Eye (tissue), 1 donor: ENCODE data around the gene FBXL13.
"Not testable (repeated sequence)": the region's sequence is repeated elsewhere in the genome, so short reads cannot be mapped to it uniquely, and the experiment has no call there.

ENCODE experiments used
- DNase-seq: peaks from one replicate; pipeline ENCODE4 v3.0.0-alpha.2; 2015

FBXL13 gene

GRCh38 chr7:102843850-102844249 lies 230.7 kb downstream of the FBXL13 start:
- DNase-seq = no peak

GRCh38 chr7:102842284-102842683 lies 232.3 kb downstream of the FBXL13 start:
- no peak for DNase-seq

DNA sequence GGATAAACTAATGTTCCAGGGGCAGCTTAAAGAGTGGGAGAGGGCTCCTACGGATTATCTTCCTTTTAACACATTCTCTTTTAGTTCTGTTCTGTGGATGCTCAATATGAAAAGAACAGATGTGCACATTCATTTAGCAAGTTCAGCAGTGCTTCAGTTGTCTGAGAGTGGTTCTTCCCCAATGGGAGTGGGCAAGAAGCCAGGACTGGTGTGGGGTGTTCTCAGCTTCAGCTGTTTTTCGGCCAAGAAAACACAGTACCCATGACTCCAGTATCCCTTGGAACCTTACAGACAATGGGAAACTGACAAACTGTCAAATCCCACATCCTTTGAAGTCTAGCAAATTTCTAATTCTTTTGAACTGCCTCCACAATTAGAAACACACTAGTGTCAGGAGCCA lies 233.3 kb downstream of the FBXL13 start:
- DNase-seq = peak; percentile 45

GRCh38 chr7:102840404-102840803 lies 234.2 kb downstream of the FBXL13 start:
- DNase-seq = no peak

DNA sequence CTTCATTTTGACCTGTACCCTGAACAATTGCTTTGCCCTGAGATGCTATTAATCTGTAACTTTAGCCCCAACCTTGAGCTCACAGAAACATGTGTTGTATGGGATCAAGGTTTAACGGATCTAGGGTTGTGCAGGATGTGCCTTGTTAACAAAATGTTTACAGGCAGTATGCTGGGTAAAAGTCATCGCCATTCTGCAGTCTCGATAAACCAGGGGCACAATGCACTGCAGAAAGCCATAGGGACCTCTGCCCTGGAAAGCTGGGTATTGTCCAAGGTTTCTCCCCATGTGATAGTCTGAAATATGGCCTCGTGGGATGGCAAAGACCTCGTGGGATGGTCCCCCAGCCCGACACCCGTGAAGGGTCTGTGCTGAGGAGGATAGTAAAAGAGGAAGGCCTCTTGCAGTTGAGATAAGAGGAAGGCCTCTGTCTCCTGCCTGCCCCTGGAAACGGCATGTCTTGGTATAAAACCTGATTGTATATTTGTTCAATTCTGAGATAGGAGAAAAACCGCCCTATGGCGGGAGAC lies 236.0 kb downstream of the FBXL13 start:
- not testable (repeated sequence) for DNase-seq

DNA sequence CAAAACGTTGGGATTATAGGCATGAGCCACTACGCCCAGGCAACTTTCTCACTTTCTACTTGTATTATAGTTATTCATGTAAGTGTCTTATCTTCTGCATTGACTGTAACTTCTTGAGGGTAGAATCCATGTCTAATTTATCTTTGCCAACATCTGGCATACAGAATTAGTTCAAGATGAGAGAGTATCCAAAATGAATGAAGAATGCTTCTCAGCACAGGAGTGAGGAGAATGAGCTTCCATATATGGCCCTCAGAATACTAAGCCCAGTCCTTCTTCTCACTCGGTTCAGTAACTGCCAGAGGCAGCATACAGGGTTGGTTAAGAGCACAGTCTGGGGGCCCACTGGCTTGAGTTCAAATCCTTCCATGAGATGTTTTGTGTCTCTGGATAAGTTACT lies 236.8 kb downstream of the FBXL13 start:
- DNase-seq = no peak

DNA sequence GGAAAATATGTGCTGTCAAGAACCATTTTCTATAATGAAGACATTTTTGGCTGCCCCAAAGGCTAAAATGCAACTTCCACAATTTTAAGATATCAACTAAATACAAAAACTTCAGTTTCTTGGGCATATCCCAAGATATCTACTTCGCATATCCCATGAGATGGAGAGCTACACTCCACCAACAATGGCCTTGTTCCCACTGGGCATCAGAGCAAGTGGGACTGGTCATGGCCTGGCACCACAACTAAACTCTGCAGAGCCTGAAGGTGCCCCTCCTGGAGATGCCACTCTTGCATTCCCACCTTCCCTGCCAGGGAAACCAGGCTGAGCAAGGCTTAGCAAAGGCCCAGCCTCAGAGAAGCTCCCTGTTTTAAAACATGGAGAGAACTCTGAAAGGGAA lies 237.6 kb downstream of the FBXL13 start:
- no peak for DNase-seq

DNA sequence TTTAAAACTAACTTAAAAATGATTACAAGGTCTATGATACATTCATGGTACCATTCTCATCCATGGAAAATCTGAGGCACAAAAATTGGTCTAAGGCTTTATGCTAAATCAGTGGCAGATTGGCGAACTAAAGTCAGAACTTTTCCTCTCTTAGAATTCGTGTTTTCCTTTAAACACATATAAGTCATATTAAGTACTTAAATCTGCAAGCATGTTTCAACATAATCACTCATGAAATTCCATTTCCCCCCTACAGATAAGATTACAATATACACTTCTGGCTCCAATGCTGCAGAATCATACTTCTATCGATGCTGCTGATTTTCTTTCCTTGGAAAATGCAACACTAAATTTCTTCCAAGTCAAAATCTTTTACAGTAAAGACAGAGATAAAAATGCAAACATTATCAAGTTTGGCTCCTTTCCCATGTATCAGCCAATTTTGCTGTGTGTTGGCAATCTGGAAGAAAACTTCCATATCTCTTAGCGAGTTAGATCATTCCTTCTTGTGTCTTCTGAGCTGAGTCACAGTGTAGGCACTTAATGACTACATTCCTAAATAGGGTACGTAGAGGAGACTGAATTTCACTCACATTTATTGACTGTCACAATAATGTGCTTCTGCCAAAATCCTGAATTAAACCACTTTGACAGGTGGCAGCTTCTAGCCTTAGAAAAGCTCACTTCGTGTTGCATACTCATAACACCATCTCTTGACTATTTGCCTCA lies 238.2 kb downstream of the FBXL13 start:
- peak; percentile 96 for DNase-seq

- peak; percentile 44 for DNase-seq
Observed at GRCh38 chr7:102834999-102835398, 239.6 kb downstream of the FBXL13 start.

DNA sequence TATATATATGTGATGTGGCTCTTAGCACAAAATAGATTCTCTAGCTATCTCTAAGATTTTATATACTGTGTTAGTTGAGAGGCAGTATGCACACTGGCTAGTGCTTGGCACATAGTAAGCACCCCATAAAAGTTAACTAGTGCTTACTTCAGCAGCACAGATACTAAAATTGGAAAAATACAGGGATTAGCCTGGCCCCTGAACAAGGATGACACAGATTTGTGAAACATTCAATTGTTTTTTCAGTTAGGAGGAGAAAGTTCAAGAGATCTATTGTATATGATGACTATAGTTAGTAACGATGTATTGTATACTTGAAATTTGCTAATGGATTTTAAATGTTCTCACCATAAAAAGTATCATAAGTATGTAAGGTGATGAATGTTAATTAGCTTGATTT lies 240.1 kb downstream of the FBXL13 start:
- DNase-seq = no peak

DNA sequence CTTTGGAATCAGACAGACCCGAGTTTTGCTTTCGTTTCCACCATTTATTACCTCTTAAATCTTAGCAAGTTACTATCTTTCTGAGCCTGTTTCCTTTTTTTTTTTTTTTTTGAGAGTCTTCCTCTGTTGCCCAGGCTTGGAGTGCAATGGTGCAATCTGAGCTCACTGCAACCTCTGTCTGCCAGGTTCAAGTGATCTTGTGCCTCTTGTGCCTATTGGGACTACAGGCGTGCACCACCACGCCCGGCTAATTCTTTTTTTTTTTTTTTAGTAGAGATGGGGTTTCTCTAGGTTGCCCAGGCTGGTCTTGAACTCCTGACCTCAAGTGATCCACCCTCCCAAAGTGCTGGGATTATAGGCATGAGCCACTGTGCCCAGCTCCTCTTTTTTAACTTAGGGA lies 241.3 kb downstream of the FBXL13 start:
- DNase-seq = no peak

DNA sequence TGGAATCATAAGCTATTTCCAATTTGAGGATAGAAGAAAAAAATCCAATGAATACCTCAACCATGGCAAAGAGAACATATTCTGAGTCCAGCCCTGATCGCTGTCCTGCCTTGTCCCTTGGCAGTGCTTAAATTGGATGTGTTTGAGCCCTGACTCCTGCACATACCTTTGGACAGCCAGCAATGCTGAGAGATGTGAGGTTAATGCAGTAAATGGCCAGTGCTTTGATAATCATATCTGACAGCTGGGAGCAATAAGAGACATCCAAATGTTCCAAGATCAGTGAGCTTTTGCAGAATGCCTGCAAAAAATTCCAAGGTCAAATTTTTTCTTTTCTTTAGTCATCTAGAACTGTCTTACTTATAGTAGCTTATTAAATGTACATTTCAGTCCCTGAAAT lies 241.9 kb downstream of the FBXL13 start:
- peak; percentile 44 for DNase-seq

- DNase-seq = peak; percentile 37
Observed at GRCh38 chr7:102830197-102830596, 244.4 kb downstream of the FBXL13 start.

DNA sequence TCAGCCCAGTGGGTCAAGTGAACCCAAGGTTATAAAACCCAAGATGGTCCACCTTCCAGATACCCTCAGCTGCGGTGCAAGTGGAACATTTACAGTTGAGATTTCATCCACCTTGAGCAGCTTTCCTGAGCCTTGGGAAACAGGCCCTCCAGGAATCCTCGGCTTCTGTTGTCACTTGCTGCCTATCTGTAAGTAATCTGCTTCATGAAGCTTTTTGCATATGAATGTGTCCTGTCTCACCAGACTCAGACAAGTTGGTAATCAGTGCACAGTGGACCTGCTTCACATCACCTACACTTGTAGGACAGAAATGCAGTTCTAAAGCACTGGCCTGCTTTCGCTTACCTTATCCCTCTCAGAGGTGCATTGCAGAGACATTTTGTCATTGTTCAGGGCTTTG lies 245.5 kb downstream of the FBXL13 start:
- no peak for DNase-seq

DNA sequence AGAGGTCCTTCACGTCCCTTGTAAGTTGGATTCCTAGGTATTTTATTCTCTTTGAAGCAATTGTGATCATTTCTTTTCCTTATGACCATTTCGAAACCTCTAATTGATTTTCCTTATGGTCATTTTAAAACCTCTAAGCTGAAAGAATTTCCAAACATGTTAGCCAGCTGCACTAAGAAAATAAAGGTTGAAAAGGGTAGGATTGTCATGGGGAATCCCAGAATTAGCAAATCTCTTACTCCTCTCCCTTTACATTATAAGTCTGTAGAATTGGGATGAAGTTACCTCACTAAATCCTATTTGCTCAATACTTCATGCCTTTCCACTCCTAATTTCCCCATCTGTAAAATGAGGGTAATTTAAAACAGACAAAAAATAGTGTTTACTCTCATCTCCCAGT lies 246.3 kb downstream of the FBXL13 start:
- no peak for DNase-seq

DNA sequence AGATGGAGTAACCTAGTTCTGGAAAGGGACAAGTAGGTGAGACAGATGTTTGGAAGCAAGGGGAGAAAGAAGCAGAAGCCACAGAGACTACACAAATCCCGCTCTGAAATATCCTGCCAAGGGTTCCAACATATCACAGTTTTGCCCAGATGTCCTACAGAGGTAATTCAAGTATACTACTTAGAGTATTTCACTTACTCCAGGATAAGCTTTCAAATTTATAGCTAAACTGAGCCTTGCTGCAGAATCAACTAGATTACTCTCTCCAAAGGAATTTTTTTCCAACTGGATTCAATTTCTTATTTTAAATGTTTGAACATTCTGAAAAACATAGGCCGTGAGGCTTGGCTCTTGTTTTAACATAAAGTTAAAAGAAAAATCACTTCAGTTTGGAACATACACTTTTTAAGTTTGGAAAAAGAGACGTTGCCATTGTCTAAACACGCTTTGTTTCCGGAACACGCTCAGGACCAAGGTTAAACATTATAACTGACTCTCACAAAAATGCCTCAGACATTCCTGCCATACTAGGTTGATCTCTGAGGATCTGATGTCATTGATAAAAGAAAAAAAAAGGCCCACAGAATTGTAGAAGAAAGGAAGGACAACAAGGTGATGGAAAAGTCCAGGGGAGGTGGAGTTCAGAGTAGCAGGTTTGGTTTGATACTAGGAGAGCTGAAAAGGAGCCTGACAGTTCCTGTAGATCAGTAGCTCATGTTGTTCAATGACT lies 251.0 kb downstream of the FBXL13 start:
- no peak for DNase-seq

DNA sequence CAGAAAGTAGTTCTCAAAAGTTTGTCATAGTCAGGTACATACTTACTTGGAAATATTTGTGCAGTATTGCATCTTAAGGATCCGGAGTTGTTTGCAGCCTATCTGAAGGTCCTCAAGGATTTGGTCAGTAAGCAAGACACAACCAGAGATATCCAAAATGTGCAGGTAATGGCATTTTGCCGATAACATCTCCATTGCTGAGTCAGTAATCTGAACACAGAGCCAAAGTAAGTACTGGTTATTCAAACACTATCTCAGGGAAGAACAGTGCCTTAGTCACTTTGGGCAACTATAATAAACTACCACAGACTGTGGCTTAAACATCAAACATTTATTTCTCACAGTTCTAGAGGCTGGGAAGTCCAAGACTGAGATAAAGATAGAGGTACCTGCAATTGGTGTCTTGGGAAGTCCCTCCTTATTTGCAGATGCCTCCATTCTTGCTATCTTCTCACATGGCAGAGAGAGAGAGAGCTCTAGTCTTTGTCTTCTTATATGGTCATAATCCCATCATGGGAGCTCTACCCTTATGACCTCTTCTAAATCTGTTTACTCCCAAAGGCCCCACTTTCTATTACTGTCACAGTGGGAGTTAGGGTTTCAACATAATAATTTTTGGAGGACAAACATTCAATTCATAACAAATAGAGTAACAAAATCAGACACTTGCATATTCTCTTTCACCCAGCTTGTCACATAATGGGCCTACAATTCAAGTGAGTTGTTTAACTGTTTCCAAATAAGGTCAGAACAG lies 252.4 kb downstream of the FBXL13 start:
- no peak for DNase-seq

DNA sequence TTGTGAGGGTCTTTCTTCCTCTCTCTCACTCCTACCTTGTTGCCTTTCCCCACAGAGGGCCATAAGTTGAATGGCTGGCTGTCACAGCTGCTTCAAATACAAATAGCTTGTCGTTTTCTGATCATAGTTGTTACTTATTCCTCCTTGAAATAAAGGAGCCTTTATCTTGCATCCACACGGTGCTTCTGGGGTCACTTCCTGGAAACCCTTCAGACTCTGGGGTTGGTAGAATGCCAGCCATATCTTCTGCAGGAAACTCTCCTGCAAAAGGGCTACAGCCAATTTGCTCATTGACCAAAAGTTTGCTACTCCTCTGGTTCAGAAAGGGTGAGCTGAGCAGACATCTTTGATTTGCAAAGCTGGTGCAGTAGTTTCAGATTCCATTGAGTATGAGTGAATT lies 255.4 kb downstream of the FBXL13 start:
- no peak for DNase-seq

- DNase-seq = no peak
Observed at GRCh38 chr7:102817616-102818573, 256.7 kb downstream of the FBXL13 start.

GRCh38 chr7:102814025-102814471 lies 260.5 kb downstream of the FBXL13 start:
- DNase-seq = no peak

DNA sequence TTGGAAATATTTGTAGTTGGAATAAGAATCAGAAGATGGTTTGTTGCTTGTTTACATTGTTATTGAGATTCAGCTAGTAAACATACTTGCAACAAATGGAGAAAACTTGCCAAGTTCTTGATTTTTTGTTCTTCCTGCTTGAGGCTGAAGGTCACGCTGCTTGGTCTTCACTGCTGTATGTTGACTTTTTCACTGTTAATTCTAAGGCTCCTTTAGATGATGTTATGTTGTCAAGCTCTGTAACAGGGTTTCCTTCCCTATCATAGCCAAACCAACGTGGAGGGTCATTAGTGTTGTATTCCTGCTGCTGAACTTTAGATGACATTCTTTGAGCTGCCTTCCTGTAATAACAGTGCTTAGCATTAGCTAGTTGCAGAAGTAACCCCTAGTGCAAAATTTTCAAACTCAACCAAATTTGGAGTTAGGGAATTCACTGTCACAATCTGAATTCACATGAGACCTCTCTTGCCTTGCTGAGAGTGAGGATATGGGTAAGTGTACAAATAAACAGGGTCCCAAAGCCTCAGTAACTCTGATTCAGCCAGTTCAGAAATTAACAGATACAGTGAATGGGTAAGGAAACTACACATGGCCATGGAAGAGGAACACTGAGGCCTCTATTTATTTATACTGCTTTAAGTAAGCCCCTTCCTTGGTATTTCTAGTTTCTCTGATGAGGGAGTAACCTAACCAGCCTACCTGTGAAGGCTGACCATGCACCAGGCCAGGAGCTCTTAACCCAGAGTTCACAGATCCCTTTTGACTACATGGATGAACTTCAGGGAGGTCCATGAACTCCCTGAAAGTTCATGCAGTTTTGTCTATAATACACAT lies 261.2 kb downstream of the FBXL13 start:
- DNase-seq = no peak
